Transverse colon (tissue), 4 donors: ENCODE data around the gene CHRD. TPM values are rescaled to one million over a fixed set of nuclear protein-coding genes. Genes with fewer than 3 reads are reported as not detected.

Experiments
- DNase-seq: peaks from one replicate; pipeline ENCODE4 v3.0.0-alpha.2; 2019
- H3K27ac ChIP-seq, 4 donors: fragments of 200-600 bp; sonication (generic); 2 replicates each; pipeline ENCODE4 v1.5.1; 2016 to 2018; ENCODE audit warnings: inconsistent platforms in 4 of 4
- H3K27me3 ChIP-seq: fragments of 200-600 bp; sonication (generic); 2 replicates; pipeline ENCODE4 v1.5.1; 2017; ENCODE audit warnings: inconsistent platforms
- H3K36me3 ChIP-seq, 4 donors: fragments of 200-600 bp; sonication (generic); 2 replicates each; pipeline ENCODE4 v1.5.1; 2017 to 2019; ENCODE audit warnings: inconsistent platforms in 4 of 4
- H3K4me1 ChIP-seq, 4 donors: fragments of 200-600 bp; sonication (generic); 2 replicates each; pipeline ENCODE4 v1.5.1; 2017 to 2020; ENCODE audit warnings: inconsistent platforms in 4 of 4
- H3K4me3 ChIP-seq, 4 donors: fragments of 200-600 bp; sonication (generic); 1 replicate in 1 of 4; 2 replicates in 3 of 4; pipeline versions ENCODE4 v1.5.1 to v1.6.1; 2017 to 2019; ENCODE audit warnings: inconsistent platforms in 4 of 4
- H3K9me3 ChIP-seq, 2 donors: fragments of 200-600 bp; sonication (generic); 2 replicates each; pipeline ENCODE4 v1.5.1; 2017 to 2019; ENCODE audit warnings: inconsistent platforms in 2 of 2
- CTCF ChIP-seq, 5 experiments: fragments of 200-600 bp in 3 of 5; fragments of 450-650 bp in 2 of 5; sonication (generic) in 3 of 5; IDR thresholded peaks; 1 replicate in 2 of 5; 2 replicates in 3 of 5; pipeline ENCODE4 v1.5.1; 2016 to 2017; ENCODE audit warnings: antibody characterized with exemption in 5 of 5, inconsistent platforms in 3 of 5, mild to moderate bottlenecking in 2 of 5, moderate library complexity in 1 of 5
- EP300 ChIP-seq: sonication (generic); formaldehyde crosslinking; IDR thresholded peaks from one replicate; pipeline ENCODE4 v1.6.1; 2017; ENCODE audit warnings: antibody characterized with exemption, low read depth
- POLR2A ChIP-seq: fragments of 450-650 bp; IDR thresholded peaks from one replicate; pipeline ENCODE4 v1.6.1; 2016; ENCODE audit warnings: antibody characterized with exemption, mild to moderate bottlenecking, moderate library complexity
- POLR2AphosphoS5 ChIP-seq, 3 donors: sonication (generic); formaldehyde crosslinking; IDR thresholded peaks; one replicate each; pipeline ENCODE4 v1.6.1; 2016; ENCODE audit warnings: antibody characterized with exemption in 3 of 3
- WGBS, 2 donors: methylation state at CpG; one replicate each; pipeline ENCODE4 v1.1.5; 2018; ENCODE audit warnings: low coverage in 1 of 2; 5-methylcytosine and 5-hydroxymethylcytosine counted together
- in situ Hi-C, 4 donors: fragments of 200-750 bp; cut with MboI; loops; one replicate each; pipeline versions ENCODE4 v1.15.0 to v1.15.1; 2017; ENCODE audit warnings: low sequenced_read_pairs in 3 of 4, low pct_ligation_motif_present in 1 of 4, low pct_unique_long_range_greater_than_20kb in 1 of 4
- intact Hi-C: fragments of 100-400 bp; cut with DNase I; formaldehyde crosslinking; loops from one replicate; pipeline ENCODE4 v1.15.1; 2023; ENCODE audit warnings: low total_unique reads
- total RNA-seq, 4 donors: library from RNA; depleted of rRNA; stranded (reverse); fragments of >200 nt; gene quantifications; one replicate each; pipeline ENCODE4 v1.1.0, GENCODE V29; 2016

Gene CHRD
- total RNA-seq, 4 donors from 2014 or later, result 1.9 to 7.0 (median 4.5) TPM

- no peak overlapping the region for H3K27ac ChIP-seq
Measured at GRCh38 chr3:184357248-184358123, 22.4 kb upstream of the CHRD start.

GRCh38 chr3:184358124-184358767 is 21.6 kb upstream of the CHRD start:
- peaks cover 7 to 29% (median 18%) of the 10 kb centered on the region in 4 donors for H3K4me1 ChIP-seq
- no peak for DNase-seq
- peaks cover 0 to 7% (median 0%) of the 10 kb centered on the region in 4 donors for H3K36me3 ChIP-seq
- WGBS, 2 donors, result 94 to 100% methylated on average over 2 to 12 of the region's 12 CpGs
- H3K9me3 ChIP-seq, result no peaks in the 10 kb centered on the region
- H3K27ac ChIP-seq, result no peak overlapping the region
- in situ Hi-C loops (loop anchor here in 1 of 4 donors (25.0 kb wide), 1 partner anchor 429 kb away; no protein-coding TSS in a partner anchor), intact Hi-C loops (loop anchor here (10.0 kb wide), 1 partner anchor 53 kb away; no protein-coding TSS in a partner anchor)
- no peaks in the 10 kb centered on the region for H3K27me3 ChIP-seq
- no peak for TF ChIP-seq EP300
- no peak for TF ChIP-seq CTCF (IDR thresholded peaks at IDR 0.05)
- no peak for TF ChIP-seq POLR2A
- TF ChIP-seq POLR2AphosphoS5 (IDR thresholded peaks at IDR 0.05), result no peak
- H3K4me3 ChIP-seq, result no peak overlapping the region

More at GRCh38 chr3:184357248-184358123, 22.4 kb upstream of the CHRD start:
- H3K4me1 ChIP-seq, result peaks cover 7 to 37% (median 20%) of the 10 kb centered on the region in 4 donors
- H3K27me3 ChIP-seq, result no peaks in the 10 kb centered on the region
- H3K36me3 ChIP-seq, result peaks cover 0 to 7% (median 0%) of the 10 kb centered on the region in 4 donors
- 96 to 100% methylated on average over 1 to 24 of the region's 24 CpGs for WGBS, 2 donors
- intact Hi-C loops, result loop anchor here (10.0 kb wide), 1 partner anchor 53 kb away; no protein-coding TSS in a partner anchor
- no peak for TF ChIP-seq POLR2AphosphoS5 (IDR thresholded peaks at IDR 0.05)
- no peak for TF ChIP-seq CTCF (IDR thresholded peaks at IDR 0.05)
- TF ChIP-seq EP300, result no peak
- TF ChIP-seq POLR2A, result no peak
- H3K9me3 ChIP-seq, result no peaks in the 10 kb centered on the region
- in situ Hi-C loops, result loop anchor here in 1 of 4 donors (25.0 kb wide), 1 partner anchor 430 kb away; no protein-coding TSS in a partner anchor
- H3K4me3 ChIP-seq, result no peak overlapping the region
- no peak for DNase-seq

- H3K4me1 ChIP-seq, result peaks cover 7 to 32% (median 23%) of the 10 kb centered on the region in 4 donors
- TF ChIP-seq EP300, result no peak
- no peak for TF ChIP-seq POLR2AphosphoS5 (IDR thresholded peaks at IDR 0.05)
- TF ChIP-seq POLR2A, result no peak
- no peak for TF ChIP-seq CTCF (IDR thresholded peaks at IDR 0.05)
- in situ Hi-C loops, result loop anchor here in 1 of 4 donors (25.0 kb wide), 1 partner anchor 428 kb away; no protein-coding TSS in a partner anchor
- no peaks in the 10 kb centered on the region for H3K9me3 ChIP-seq
- DNase-seq, result no peak
- H3K4me3 ChIP-seq, result no peak overlapping the region
- H3K27me3 ChIP-seq, result no peaks in the 10 kb centered on the region
- no peak overlapping the region for H3K27ac ChIP-seq
- intact Hi-C loops, result loop anchor here (10.0 kb wide), 1 partner anchor 54 kb away; no protein-coding TSS in a partner anchor
- H3K36me3 ChIP-seq, result peaks cover 0 to 7% (median 0%) of the 10 kb centered on the region in 4 donors
- 74% methylated on average over 14 of the region's 14 CpGs; no CpG with 5 or more reads in 1 of the 2 donors for WGBS, 2 donors
Measured at GRCh38 chr3:184358921-184359350, 20.9 kb upstream of the CHRD start.
